Osteocyte (in vitro differentiated cells): Measurements from ENCODE around the gene SH3RF3. TPM values are rescaled to one million over a fixed set of nuclear protein-coding genes. Genes with fewer than 3 reads are reported as not detected.

ENCODE experiments used
- DNase-seq: peaks from one replicate; pipeline ENCODE4 v3.0.0; 2021; ENCODE audit warnings: mixed read lengths; ENCODE audit not compliant: unreplicated experiment; ENCODE audit errors: extremely low spot score
- H3K27ac Mint-ChIP-seq: one replicate; pipeline ENCODE4 v1.8.0; 2021; ENCODE audit warnings: mild to moderate bottlenecking, mixed read lengths; ENCODE audit not compliant: unreplicated experiment
- H3K27me3 Mint-ChIP-seq: one replicate; pipeline ENCODE4 v1.8.0; 2021; ENCODE audit warnings: mixed read lengths; ENCODE audit not compliant: unreplicated experiment
- H3K36me3 Mint-ChIP-seq: one replicate; pipeline ENCODE4 v1.8.0; 2021; ENCODE audit warnings: mixed read lengths; ENCODE audit not compliant: unreplicated experiment
- H3K4me1 Mint-ChIP-seq: one replicate; pipeline ENCODE4 v1.8.0; 2021; ENCODE audit warnings: mixed read lengths; ENCODE audit not compliant: unreplicated experiment
- H3K4me3 Mint-ChIP-seq: one replicate; pipeline ENCODE4 v1.8.0; 2021; ENCODE audit warnings: mild to moderate bottlenecking, moderate library complexity, mixed read lengths; ENCODE audit not compliant: unreplicated experiment
- H3K9me3 Mint-ChIP-seq: one replicate; pipeline ENCODE4 v1.8.0; 2021; ENCODE audit warnings: mixed read lengths; ENCODE audit not compliant: unreplicated experiment
- total RNA-seq: library from RNA; stranded (reverse); gene quantifications from 2 replicates; pipeline ENCODE4 v1.2.1, GENCODE V29; 2021
- TF ChIP-seq, protein P1 (sequence below): fragments of 200-600 bp; sonication (generic); IDR thresholded peaks from 2 replicates; pipeline ENCODE4 v1.5.0; 2021; ENCODE audit warnings: antibody characterized with exemption, mild to moderate bottlenecking, moderate library complexity

Gene SH3RF3
- total RNA-seq, 1 donor from 2014 or later, result 79.4 TPM

DNA sequence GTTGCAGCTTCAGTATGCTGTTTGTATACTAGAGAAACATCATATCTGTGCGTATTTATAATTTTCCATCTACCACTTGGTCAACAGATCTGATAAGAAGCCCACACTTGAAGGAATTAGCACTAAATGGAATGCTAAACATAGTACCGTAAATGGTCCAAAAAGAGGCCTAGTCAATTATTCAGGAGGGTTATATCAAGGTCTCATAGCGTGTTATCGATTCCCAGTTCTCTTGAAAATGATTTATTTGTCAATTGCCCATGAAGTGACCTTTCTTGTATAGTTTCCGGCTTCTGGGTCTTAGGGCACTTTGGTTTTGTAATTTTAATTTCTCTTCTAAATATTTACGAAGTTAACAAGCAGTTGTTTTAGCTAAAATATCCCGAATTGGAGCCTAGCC lies 18.4 kb downstream of the SH3RF3 start:
- H3K9me3 Mint-ChIP-seq, result no peaks in the 10 kb centered on the region
- TF ChIP-seq, protein P1, sequence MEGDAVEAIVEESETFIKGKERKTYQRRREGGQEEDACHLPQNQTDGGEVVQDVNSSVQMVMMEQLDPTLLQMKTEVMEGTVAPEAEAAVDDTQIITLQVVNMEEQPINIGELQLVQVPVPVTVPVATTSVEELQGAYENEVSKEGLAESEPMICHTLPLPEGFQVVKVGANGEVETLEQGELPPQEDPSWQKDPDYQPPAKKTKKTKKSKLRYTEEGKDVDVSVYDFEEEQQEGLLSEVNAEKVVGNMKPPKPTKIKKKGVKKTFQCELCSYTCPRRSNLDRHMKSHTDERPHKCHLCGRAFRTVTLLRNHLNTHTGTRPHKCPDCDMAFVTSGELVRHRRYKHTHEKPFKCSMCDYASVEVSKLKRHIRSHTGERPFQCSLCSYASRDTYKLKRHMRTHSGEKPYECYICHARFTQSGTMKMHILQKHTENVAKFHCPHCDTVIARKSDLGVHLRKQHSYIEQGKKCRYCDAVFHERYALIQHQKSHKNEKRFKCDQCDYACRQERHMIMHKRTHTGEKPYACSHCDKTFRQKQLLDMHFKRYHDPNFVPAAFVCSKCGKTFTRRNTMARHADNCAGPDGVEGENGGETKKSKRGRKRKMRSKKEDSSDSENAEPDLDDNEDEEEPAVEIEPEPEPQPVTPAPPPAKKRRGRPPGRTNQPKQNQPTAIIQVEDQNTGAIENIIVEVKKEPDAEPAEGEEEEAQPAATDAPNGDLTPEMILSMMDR, result no peak
- H3K36me3 Mint-ChIP-seq, result peaks cover 4% of the 10 kb centered on the region
- no peak overlapping the region for H3K27ac Mint-ChIP-seq
- no peaks in the 10 kb centered on the region for H3K27me3 Mint-ChIP-seq
- DNase-seq, result no peak
- no peak overlapping the region for H3K4me3 Mint-ChIP-seq
- H3K4me1 Mint-ChIP-seq, result peaks cover 75% of the 10 kb centered on the region

DNA sequence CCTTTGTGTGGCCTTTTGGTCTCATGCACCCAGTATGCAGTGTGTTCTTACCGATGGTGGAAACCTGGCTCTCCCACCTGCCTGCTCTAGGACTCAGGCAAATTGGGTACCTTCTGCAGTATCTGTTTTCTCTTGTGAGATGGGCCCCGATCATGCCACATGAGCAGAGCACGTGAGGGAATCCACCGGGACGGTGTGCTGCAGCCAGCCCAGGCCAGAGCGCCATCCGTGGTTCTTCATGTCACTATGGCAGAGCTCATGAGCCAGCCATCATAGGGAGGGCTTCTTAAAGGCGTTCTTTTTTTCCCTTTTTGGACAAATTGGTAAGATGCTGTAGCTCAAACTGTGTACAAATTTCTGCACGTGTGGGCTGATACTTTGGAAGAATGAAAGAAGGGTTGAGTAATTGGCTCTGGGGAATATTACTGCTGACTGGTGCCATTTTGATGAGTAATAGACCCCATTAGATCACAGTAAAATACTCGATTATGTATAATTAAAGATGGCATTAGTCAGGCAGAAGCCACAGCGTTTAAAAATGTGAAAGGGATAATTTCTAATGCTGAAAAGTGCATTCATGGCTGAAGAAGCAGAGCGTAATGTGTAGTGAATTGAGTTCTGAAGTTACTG lies 19.2 kb downstream of the SH3RF3 start:
- H3K36me3 Mint-ChIP-seq, result peaks cover 4% of the 10 kb centered on the region
- peaks cover 74% of the 10 kb centered on the region for H3K4me1 Mint-ChIP-seq
- TF ChIP-seq, protein P1, result no peak
- no peak overlapping the region for H3K27ac Mint-ChIP-seq
- no peak overlapping the region for H3K4me3 Mint-ChIP-seq
- H3K9me3 Mint-ChIP-seq, result no peaks in the 10 kb centered on the region
- H3K27me3 Mint-ChIP-seq, result no peaks in the 10 kb centered on the region
- no peak for DNase-seq

DNA sequence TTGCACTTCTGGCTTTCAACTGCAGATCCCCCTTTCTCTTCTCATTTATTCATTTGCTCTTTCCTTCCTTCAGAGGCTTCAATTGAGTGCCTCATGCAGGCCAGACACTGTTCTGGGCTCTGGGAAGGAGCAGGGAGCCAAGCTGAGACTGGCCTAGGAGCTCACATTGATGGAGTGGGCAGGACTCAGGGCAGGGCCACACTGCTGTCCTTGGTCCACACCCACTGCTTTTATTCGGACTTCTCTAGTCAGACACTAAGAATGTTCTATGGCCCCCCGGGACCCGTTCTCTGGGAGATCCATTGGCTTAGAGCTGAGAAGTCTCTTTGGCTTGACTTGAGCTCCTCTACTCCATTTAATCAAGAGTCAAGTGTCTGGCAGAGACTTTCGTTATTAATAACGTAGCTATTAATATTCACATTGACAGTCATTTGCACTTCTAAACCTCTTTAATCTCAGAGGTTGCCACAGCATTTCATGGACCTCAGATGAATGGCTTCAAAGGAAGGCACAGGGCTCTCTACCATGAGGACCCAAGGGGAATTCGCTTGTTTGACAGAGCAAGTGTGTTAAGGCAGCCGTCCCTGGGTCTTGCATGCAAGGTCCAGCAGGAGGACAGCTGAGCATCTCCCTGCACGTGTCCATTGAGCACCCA lies 20.1 kb downstream of the SH3RF3 start:
- H3K9me3 Mint-ChIP-seq, result no peaks in the 10 kb centered on the region
- no peak for DNase-seq
- H3K27me3 Mint-ChIP-seq, result no peaks in the 10 kb centered on the region
- H3K4me1 Mint-ChIP-seq, result peaks cover 80% of the 10 kb centered on the region
- TF ChIP-seq, protein P1, result no peak
- peaks cover 4% of the 10 kb centered on the region for H3K36me3 Mint-ChIP-seq
- H3K4me3 Mint-ChIP-seq, result no peak overlapping the region
- H3K27ac Mint-ChIP-seq, result peak overlapping the region; percentile 23

DNA sequence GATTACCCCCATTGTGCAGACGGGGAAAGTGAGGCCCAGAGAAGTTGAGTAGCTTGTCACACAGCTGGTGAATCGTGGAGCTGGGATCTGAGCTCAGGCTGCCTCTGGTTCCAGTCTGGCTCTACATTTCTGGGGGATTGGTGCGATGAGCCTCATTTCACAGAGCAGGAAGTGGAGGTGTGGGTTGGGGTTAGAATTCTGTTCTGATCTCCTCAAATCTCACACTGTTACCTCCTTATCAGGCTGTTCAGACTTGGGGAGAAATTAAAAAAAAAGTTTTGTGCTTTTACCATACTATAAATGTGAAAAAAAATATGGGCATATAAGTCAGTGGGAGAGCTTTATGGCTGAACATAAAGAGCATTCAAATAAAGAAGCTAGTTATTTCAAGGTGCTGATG lies 21.6 kb downstream of the SH3RF3 start:
- TF ChIP-seq, protein P1, result no peak
- Mint-ChIP-seq H3K9me3 (no peaks in the 10 kb centered on the region), H3K36me3 (peaks cover 4% of the 10 kb centered on the region)

DNA sequence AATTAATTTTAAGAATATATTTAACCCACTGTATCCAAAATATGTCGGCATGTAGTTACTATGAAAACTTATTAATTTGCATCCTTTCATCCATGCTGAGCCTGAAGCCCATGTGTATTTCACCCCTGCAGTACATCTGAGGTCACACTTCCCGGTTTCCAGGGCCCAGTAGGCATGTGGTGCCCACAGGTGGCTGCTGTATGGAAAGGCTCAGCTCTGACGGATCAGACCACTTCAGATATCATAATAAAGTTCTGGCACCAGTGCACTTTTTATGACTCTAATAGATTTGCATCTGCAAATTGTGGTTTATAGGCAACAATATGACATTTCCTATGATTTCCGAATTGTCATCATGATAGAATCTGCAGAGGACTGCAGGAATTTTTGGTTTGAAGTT lies 22.5 kb downstream of the SH3RF3 start:
- Mint-ChIP-seq H3K27me3 (no peaks in the 10 kb centered on the region), H3K4me3 (no peak overlapping the region), H3K4me1 (peaks cover 86% of the 10 kb centered on the region), H3K27ac (peak overlapping the region; percentile 41), H3K9me3 (no peaks in the 10 kb centered on the region), H3K36me3 (peaks cover 3% of the 10 kb centered on the region)
- TF ChIP-seq, protein P1, result no peak
- no peak for DNase-seq

More for the DNA sequence above, 21.6 kb downstream of the SH3RF3 start:
- H3K4me1 Mint-ChIP-seq, result peaks cover 79% of the 10 kb centered on the region
- H3K27me3 Mint-ChIP-seq, result no peaks in the 10 kb centered on the region
- DNase-seq, result no peak
- H3K4me3 Mint-ChIP-seq, result no peak overlapping the region
- peak overlapping the region; percentile 23 for H3K27ac Mint-ChIP-seq
